COLO829 (cell line): Measurements from ENCODE around the gene PRKCA.
A peak's percentile ranks its signal among the peaks of the same experiment; 100 is the strongest.

Source experiments
- DNase-seq: peaks from one replicate; pipeline ENCODE4 v3.0.0; 2012; ENCODE audit warnings: low spot score

Gene PRKCA

GRCh38 chr17:66414561-66415175, 112.3 kb downstream of the PRKCA start:
- DNase-seq, result no peak

GRCh38 chr17:66415366-66416206, 113.2 kb downstream of the PRKCA start:
- DNase-seq, result no peak

- DNase-seq, result no peak
These were observed 114.0 kb downstream of the PRKCA start for GRCh38 chr17:66416207-66416940.

- DNase-seq, result no peak
These were observed 114.9 kb downstream of the PRKCA start for GRCh38 chr17:66417300-66417719.

GRCh38 chr17:66420961-66421371, 118.6 kb downstream of the PRKCA start:
- DNase-seq, result no peak

GRCh38 chr17:66422186-66422585, 119.8 kb downstream of the PRKCA start:
- DNase-seq, result no peak

- DNase-seq, result no peak
These were observed 120.9 kb downstream of the PRKCA start for GRCh38 chr17:66423056-66423955.

- DNase-seq, result no peak
These were observed 123.5 kb downstream of the PRKCA start for GRCh38 chr17:66425756-66426396.

GRCh38 chr17:66426397-66427033, 124.1 kb downstream of the PRKCA start:
- DNase-seq, result no peak

GRCh38 chr17:66427134-66427533, 124.7 kb downstream of the PRKCA start:
- DNase-seq, result no peak

- DNase-seq, result no peak
These were observed 127.3 kb downstream of the PRKCA start for GRCh38 chr17:66429680-66430079.

- DNase-seq, result no peak
These were observed 128.7 kb downstream of the PRKCA start for GRCh38 chr17:66430846-66431795.

GRCh38 chr17:66431910-66432309, 129.5 kb downstream of the PRKCA start:
- DNase-seq, result peak; percentile 12

GRCh38 chr17:66432411-66432957, 130.1 kb downstream of the PRKCA start:
- DNase-seq, result no peak

- DNase-seq, result no peak
These were observed 130.7 kb downstream of the PRKCA start for GRCh38 chr17:66432996-66433551.

GRCh38 chr17:66435182-66435581, 132.8 kb downstream of the PRKCA start:
- no peak for DNase-seq

GRCh38 chr17:66436631-66437030, 134.2 kb downstream of the PRKCA start:
- DNase-seq, result no peak

GRCh38 chr17:66437476-66438026, 135.1 kb downstream of the PRKCA start:
- no peak for DNase-seq

GRCh38 chr17:66438101-66438500, 135.7 kb downstream of the PRKCA start:
- DNase-seq, result no peak
